Measurements from ENCODE around the gene XPR1. TPM values are rescaled to one million over a fixed set of nuclear protein-coding genes. Genes with fewer than 3 reads are reported as not detected.
A peak's percentile ranks its signal among the peaks of the same experiment; 100 is the strongest.

The XPR1 gene
- total and polyA plus RNA-seq, 8 donors, result 0.92 to 27.0 (median 4.5) TPM

DNA sequence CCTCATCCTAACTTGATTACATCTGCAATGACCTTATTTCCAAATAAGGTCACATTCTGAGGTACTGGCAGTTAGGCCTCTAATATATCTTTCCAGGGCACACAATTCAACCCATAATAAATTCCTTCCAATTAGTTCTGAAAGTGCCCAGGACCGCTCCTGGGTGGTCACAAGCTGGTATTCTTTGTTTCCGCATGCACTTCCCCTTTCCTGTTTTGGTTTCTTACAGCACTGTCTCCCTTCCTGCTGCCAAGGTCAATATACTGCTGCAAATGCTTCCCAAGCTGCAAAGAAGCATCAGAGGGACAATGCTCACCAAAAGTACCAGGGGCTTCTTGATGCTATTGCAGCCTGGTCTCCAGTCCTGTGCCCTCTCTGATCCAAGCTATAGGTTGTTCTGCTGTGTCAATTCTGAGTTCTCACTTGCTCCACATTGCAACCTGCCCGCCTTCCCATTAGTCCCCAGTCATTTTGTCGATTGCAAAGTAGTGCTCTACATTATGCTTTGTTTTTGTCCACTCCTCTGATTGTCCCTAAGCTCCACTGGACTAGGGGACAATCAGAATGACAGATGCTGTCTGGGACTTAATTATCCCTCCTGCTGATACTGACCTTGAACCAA is 13.9 kb upstream of the XPR1 start:
- 75 to 95% (median 92%) methylated on average over 4 of the region's 4 CpGs for WGBS, 5 donors
- Histone ChIP-seq H3K4me1 (peaks cover 0 to 25% (median 17%) of the 10 kb centered on the region in 4 donors), H3K4me3 (no peak overlapping the region), H3K9me3 (no peaks in the 10 kb centered on the region), H3K36me3 (no peaks in the 10 kb centered on the region), H3K27ac (no peak overlapping the region), H3K27me3 (no peaks in the 10 kb centered on the region)
- no peak for DNase-seq
- intact Hi-C loops (cut with DNase I; ENCODE audit: low total_unique reads), result no loop called here
- TF ChIP-seq POLR2AphosphoS5 (IDR thresholded peaks at IDR 0.05), result no peak
- TF ChIP-seq, protein P1, sequence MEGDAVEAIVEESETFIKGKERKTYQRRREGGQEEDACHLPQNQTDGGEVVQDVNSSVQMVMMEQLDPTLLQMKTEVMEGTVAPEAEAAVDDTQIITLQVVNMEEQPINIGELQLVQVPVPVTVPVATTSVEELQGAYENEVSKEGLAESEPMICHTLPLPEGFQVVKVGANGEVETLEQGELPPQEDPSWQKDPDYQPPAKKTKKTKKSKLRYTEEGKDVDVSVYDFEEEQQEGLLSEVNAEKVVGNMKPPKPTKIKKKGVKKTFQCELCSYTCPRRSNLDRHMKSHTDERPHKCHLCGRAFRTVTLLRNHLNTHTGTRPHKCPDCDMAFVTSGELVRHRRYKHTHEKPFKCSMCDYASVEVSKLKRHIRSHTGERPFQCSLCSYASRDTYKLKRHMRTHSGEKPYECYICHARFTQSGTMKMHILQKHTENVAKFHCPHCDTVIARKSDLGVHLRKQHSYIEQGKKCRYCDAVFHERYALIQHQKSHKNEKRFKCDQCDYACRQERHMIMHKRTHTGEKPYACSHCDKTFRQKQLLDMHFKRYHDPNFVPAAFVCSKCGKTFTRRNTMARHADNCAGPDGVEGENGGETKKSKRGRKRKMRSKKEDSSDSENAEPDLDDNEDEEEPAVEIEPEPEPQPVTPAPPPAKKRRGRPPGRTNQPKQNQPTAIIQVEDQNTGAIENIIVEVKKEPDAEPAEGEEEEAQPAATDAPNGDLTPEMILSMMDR (IDR thresholded peaks at IDR 0.05), result no peak
- no peak for TF ChIP-seq EP300 (IDR thresholded peaks at IDR 0.05)
- no peak for TF ChIP-seq POLR2A (IDR thresholded peaks at IDR 0.05)

DNA sequence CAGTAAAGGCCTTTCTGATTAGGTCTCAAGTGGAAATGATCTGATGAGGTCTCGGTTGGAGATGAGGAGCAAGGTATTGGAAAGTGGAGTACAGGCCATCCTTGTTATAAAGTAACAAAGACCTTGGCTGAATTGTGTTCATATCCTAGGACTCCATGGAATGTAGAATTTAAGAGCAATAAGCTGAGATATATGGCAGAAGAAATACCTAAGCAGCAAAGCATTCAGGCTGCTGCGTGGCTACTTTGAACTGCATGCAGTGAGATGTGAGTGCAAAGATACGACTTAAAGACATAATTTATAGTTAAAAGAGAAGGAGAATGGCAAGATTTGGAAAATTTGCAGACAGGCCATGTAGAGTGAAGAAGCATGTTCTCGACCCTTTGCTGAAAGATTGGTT is 11.2 kb upstream of the XPR1 start:
- 88 to 96% (median 93%) methylated on average over 4 of the region's 4 CpGs for WGBS, 5 donors
- intact Hi-C loops (cut with DNase I; ENCODE audit: low total_unique reads), result no loop called here

DNA sequence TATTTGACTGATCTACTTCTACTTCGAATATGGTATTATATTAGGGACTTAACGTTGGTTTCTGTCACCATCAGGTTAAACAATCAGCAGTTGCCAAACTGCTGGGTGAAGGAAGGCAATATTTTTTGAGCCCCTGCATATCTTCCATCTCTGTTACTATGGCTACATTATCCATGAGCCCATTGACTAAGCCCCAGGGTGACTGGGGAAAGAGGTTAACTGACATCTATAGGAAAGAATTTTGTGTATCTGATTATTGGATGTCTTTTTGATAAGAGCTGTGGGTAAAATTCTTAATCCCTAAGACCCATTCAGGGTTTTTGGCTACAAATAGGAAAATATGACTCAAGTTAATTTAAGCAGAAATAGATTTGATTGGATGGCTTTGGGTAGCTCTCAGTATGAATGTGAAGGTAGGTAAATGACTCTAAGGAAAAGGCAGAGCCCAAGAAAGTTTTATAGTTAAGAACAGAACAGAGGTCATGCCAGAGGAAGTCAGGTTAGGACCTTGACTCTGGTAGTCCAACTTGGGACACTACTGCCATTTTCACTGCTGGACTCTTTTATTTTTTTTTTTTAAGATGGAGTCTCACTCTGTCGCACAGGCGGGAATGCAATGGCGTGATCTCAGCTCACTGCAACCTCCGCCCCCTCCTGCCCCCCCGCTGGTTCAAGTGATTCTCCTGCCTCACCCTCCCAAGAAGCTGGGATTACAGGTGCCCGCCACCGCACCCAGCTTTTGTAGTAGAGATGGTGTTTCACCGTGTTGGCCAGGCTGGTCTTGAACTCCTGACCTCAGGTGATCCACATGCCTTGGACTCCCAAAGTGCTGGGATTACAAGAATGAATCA is 8.9 kb upstream of the XPR1 start:
- intact Hi-C loops (cut with DNase I; ENCODE audit: low total_unique reads), result no loop called here
- H3K27me3 ChIP-seq, result no peaks in the 10 kb centered on the region
- no peaks in the 10 kb centered on the region for H3K4me1 ChIP-seq
- H3K9me3 ChIP-seq, result no peaks in the 10 kb centered on the region
- TF ChIP-seq, protein P1 (IDR thresholded peaks at IDR 0.05), result no peak
- TF ChIP-seq POLR2AphosphoS5 (IDR thresholded peaks at IDR 0.05) (no peak), EP300 (IDR thresholded peaks at IDR 0.05) (no peak)
- no peak overlapping the region for H3K4me3 ChIP-seq
- no peak for DNase-seq
- 91 to 96% (median 95%) methylated on average over 9 to 10 of the region's 10 CpGs for WGBS, 5 donors
- no peaks in the 10 kb centered on the region for H3K36me3 ChIP-seq
- no peak overlapping the region for H3K27ac ChIP-seq

More for the DNA sequence above, 11.2 kb upstream of the XPR1 start:
- Histone ChIP-seq H3K36me3 (no peaks in the 10 kb centered on the region), H3K27me3 (no peaks in the 10 kb centered on the region), H3K4me3 (no peak overlapping the region), H3K9me3 (no peaks in the 10 kb centered on the region), H3K27ac (no peak overlapping the region), H3K4me1 (peaks cover 0 to 18% (median 11%) of the 10 kb centered on the region in 4 donors)
- no peak for TF ChIP-seq POLR2AphosphoS5 (IDR thresholded peaks at IDR 0.05)
- TF ChIP-seq, protein P1 (IDR thresholded peaks at IDR 0.05), result no peak
- TF ChIP-seq POLR2A (IDR thresholded peaks at IDR 0.05), result no peak
- TF ChIP-seq EP300 (IDR thresholded peaks at IDR 0.05), result no peak
- no peak for DNase-seq

DNA sequence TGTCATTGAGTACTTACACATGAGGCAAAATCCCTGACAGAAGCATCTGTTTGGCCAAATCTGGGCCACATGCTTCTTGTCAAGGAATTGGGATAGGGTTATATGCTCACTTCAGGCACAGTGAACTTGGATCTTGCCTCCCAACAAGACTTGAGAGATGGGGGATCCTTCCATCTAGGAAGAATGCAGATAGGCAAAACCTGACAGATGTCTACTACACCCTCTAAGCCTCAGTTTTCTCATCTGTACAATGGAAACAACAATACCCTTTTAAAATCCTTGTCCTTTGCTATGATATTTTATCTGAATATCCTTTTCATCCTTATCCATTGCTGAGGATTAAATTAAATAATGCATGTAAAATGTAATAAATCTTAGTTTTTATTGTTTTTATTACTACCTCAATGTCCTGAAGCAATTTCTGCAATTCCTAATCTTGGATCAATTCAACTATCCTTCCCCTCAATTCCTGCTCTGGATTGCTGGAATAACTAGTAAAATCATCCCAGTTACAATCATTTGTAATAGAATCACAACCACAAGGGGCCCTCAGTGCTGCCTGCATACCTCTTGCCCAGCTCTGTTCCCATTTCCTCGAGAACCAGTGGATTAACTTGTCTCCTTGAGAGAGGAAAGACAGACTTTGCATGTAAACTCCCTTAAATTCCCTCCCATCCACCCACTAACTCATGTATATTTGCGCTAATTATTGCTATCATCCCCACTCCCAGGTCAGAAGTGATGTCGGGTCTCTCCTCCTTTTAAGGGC is 8.1 kb upstream of the XPR1 start:
- H3K27ac ChIP-seq, result no peak overlapping the region
- TF ChIP-seq POLR2AphosphoS5 (IDR thresholded peaks at IDR 0.05) (no peak), POLR2A (IDR thresholded peaks at IDR 0.05) (no peak), EP300 (IDR thresholded peaks at IDR 0.05) (no peak)
- TF ChIP-seq, protein P1 (IDR thresholded peaks at IDR 0.05), result peak in 1 of 7 experiments; percentile 31
- WGBS, 5 donors, result 35 to 61% (median 60%) methylated on average over 3 of the region's 3 CpGs
- H3K36me3 ChIP-seq, result no peaks in the 10 kb centered on the region
- no peaks in the 10 kb centered on the region for H3K4me1 ChIP-seq
- H3K4me3 ChIP-seq, result no peak overlapping the region
- H3K27me3 ChIP-seq, result no peaks in the 10 kb centered on the region
- DNase-seq, result peak in 1 of 2 donors; percentile 51
- no peaks in the 10 kb centered on the region for H3K9me3 ChIP-seq
- intact Hi-C loops (cut with DNase I; ENCODE audit: low total_unique reads), result no loop called here
